Suppressor macrophage (primary cell): ENCODE measurements around the gene FST.

Source experiments
- DNase-seq, 4 experiments: peaks; one replicate each; pipeline ENCODE4 v3.0.0-alpha.2; 2020 to 2022

FST gene

DNA sequence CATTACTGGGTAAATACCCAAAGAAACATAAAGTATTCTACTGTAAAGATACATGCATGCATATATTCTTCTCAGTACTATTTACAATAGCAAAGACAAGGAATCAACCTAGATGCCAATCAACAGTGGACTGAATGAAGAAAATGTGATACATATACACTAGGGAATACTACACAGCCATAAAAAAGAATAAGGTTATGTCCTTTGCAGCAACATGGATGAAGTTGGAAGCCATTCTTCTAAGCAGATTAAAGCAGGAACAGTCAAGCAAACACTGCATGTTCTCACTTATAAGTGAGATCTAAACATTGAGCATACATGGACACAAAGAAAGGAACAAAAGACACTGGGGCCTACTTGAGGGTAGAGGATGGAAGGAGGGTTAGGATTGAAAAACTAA, 40.4 kb downstream of the FST start:
- DNase-seq, result no peak
